SK-N-SH (cell line): ENCODE results near the gene ACIN1. TPM values are rescaled to one million over a fixed set of nuclear protein-coding genes. Genes with fewer than 3 reads are reported as not detected.

Experiments used
- CTCF ChIA-PET: fragments of 300-600, 350-600 bp; formaldehyde crosslinking; extraction: SDS; loops from one replicate; lab custom pipeline; 2021; lab: Yijun Ruan, JAX
- POLR2A ChIA-PET: fragments of 350-600 bp; sonication (Branson Sonifier 250); formaldehyde crosslinking; extraction: SDS; loops from one replicate; lab custom pipeline; 2020; ENCODE audit warnings: antibody characterized with exemption, inconsistent platforms; lab: Yijun Ruan, JAX
- DNase-seq: peaks from one replicate; pipeline ENCODE4 v3.0.0; 2012
- H2AFZ ChIP-seq: fragments of 200-600 bp; sonication (generic); 2 replicates; pipeline ENCODE4 v1.8.1; 2016; ENCODE audit warnings: antibody characterized with exemption, mild to moderate bottlenecking, low read depth
- H3F3A ChIP-seq: fragments of 200-600 bp; sonication (generic); replicated peaks from 2 replicates; pipeline ENCODE3; 2016; ENCODE audit warnings: antibody characterized with exemption, mild to moderate bottlenecking; ENCODE audit not compliant: insufficient read depth
- H3K27ac ChIP-seq, 2 experiments: fragments of 200-500 bp in 1 of 2; fragments of 200-600 bp in 1 of 2; sonication (Bioruptor generic) in 1 of 2; sonication (generic), shearing (Covaris generic) in 1 of 2; 2 replicates each; pipeline versions ENCODE4 v1.5.1 to v1.6.1; 2014 to 2016; ENCODE audit warnings: low read depth in 2 of 2, inconsistent platforms in 1 of 2, low read length in 1 of 2, mild to moderate bottlenecking in 1 of 2, mixed read lengths in 1 of 2
- H3K27me3 ChIP-seq: fragments of 200-600 bp; sonication (generic), shearing (Covaris generic); 2 replicates; pipeline ENCODE4 v1.6.1; 2016; ENCODE audit warnings: mixed run types; ENCODE audit not compliant: insufficient read depth
- H3K36me3 ChIP-seq, 2 experiments: fragments of 200-500 bp in 1 of 2; fragments of 200-600 bp in 1 of 2; sonication (Bioruptor generic) in 1 of 2; sonication (generic) in 1 of 2; replicated peaks in 1 of 2; 2 replicates each; pipeline versions ENCODE3 to v1.5.1; 2014 to 2016; ENCODE audit warnings: low read length in 1 of 2, mild to moderate bottlenecking in 1 of 2; ENCODE audit not compliant: insufficient read depth in 2 of 2, control insufficient read depth in 1 of 2
- H3K4me1 ChIP-seq, 2 experiments: fragments of 200-500 bp in 1 of 2; fragments of 200-600 bp in 1 of 2; sonication (Bioruptor generic) in 1 of 2; sonication (generic), shearing (Covaris generic) in 1 of 2; 2 replicates each; pipeline versions ENCODE4 v1.5.1 to v1.6.1; 2014 to 2016; ENCODE audit warnings: low read depth in 1 of 2, low read length in 1 of 2, mixed run types in 1 of 2; ENCODE audit not compliant: insufficient read depth in 2 of 2, control insufficient read depth in 1 of 2
- H3K4me2 ChIP-seq: fragments of 200-600 bp; sonication (generic), shearing (Covaris generic); 2 replicates; pipeline ENCODE4 v1.6.1; 2017; ENCODE audit warnings: mixed run types
- H3K4me3 ChIP-seq, 2 experiments: fragments of 200-500 bp in 1 of 2; fragments of 200-600 bp in 1 of 2; sonication (Bioruptor generic) in 1 of 2; sonication (generic), shearing (Covaris generic) in 1 of 2; 2 replicates each; pipeline versions ENCODE4 v1.5.1 to v1.8.1; 2014 to 2016; ENCODE audit warnings: low read depth in 2 of 2, inconsistent platforms in 1 of 2, low read length in 1 of 2, mild to moderate bottlenecking in 1 of 2, mixed read lengths in 1 of 2, moderate library complexity in 1 of 2
- H3K79me2 ChIP-seq: fragments of 200-600 bp; sonication (generic); 2 replicates; pipeline ENCODE4 v1.8.1; 2017; ENCODE audit warnings: mild to moderate bottlenecking; ENCODE audit not compliant: insufficient read depth
- H3K9ac ChIP-seq: fragments of 200-600 bp; sonication (generic); 2 replicates; pipeline ENCODE4 v1.6.1; 2017; ENCODE audit warnings: mixed run types
- H3K9me2 ChIP-seq: fragments of 200-600 bp; sonication (generic); 2 replicates; pipeline ENCODE4 v1.6.1; 2017; ENCODE audit warnings: mixed run types
- H3K9me3 ChIP-seq: fragments of 200-600 bp; sonication (generic); 2 replicates; pipeline ENCODE4 v1.6.1; 2017; ENCODE audit warnings: mixed run types, mild to moderate bottlenecking, moderate library complexity
- H4K20me1 ChIP-seq: fragments of 200-600 bp; sonication (generic); 2 replicates; pipeline ENCODE4 v1.6.1; 2017; ENCODE audit warnings: mild to moderate bottlenecking, mixed run types; ENCODE audit not compliant: insufficient read depth
- CHD2 ChIP-seq: fragments of 150-350 bp; IDR thresholded peaks from 2 replicates; pipeline ENCODE4 v1.6.1; 2018; ENCODE audit warnings: low read length; ENCODE audit not compliant: partially characterized antibody
- ELF1 ChIP-seq: IDR thresholded peaks from 2 replicates; pipeline ENCODE4 v1.4.0; 2012
- EP300 ChIP-seq, 2 experiments: IDR thresholded peaks; 2 replicates each; pipeline versions ENCODE4 v1.4.0 to v1.6.1; 2012; ENCODE audit warnings: borderline replicate concordance in 1 of 2, low read depth in 1 of 2, low read length in 1 of 2
- EZH2phosphoT487 ChIP-seq: fragments of 200-600 bp; sonication (generic); IDR thresholded peaks from 2 replicates; pipeline ENCODE4 v1.6.1; 2017; ENCODE audit warnings: low read depth, mixed run types, mild to moderate bottlenecking, antibody characterized with exemption, moderate library complexity, borderline replicate concordance
- FOXJ3 ChIP-seq: sonication (generic); formaldehyde crosslinking; IDR thresholded peaks from 2 replicates; pipeline ENCODE4 v1.5.1; 2020; ENCODE audit warnings: mild to moderate bottlenecking, missing genetic modification reagents
- GABPA ChIP-seq: IDR thresholded peaks from 2 replicates; pipeline ENCODE4 v1.4.0; 2012; ENCODE audit warnings: low read depth, mild to moderate bottlenecking
- IRF3 ChIP-seq: fragments of 150-350 bp; IDR thresholded peaks from 2 replicates; pipeline ENCODE4 v1.6.1; 2016; ENCODE audit warnings: mild to moderate bottlenecking, low read depth, low read length
- MAX ChIP-seq: IDR thresholded peaks from 2 replicates; pipeline ENCODE4 v1.4.0; 2012; ENCODE audit warnings: low read depth
- MEF2A ChIP-seq: IDR thresholded peaks from 2 replicates; pipeline ENCODE4 v1.4.0; 2012; ENCODE audit warnings: low read depth, borderline replicate concordance
- MXI1 ChIP-seq: IDR thresholded peaks from 2 replicates; pipeline ENCODE4 v1.6.1; 2012; ENCODE audit warnings: mild to moderate bottlenecking, low read depth, low read length, improper control_type of control experiment
- NFIC ChIP-seq: IDR thresholded peaks from 2 replicates; pipeline ENCODE4 v1.4.0; 2012; ENCODE audit warnings: borderline replicate concordance
- NRF1 ChIP-seq: IDR thresholded peaks from 2 replicates; pipeline ENCODE4 v1.6.1; 2012; ENCODE audit warnings: low read depth, mild to moderate bottlenecking, low read length
- RFX5 ChIP-seq: IDR thresholded peaks from 2 replicates; pipeline ENCODE4 v1.6.1; 2012; ENCODE audit warnings: mild to moderate bottlenecking, improper control_type of control experiment, low read length
- RXRA ChIP-seq: IDR thresholded peaks from 2 replicates; pipeline ENCODE4 v1.4.0; 2012; ENCODE audit warnings: low read depth, mild to moderate bottlenecking, borderline replicate concordance
- SIN3A ChIP-seq: IDR thresholded peaks from 2 replicates; pipeline ENCODE4 v1.6.1; 2012; ENCODE audit warnings: low read depth, mild to moderate bottlenecking, low read length, moderate library complexity, borderline replicate concordance
- SMC3 ChIP-seq: IDR thresholded peaks from 2 replicates; pipeline ENCODE4 v1.6.1; 2012; ENCODE audit warnings: low read depth, low read length, improper control_type of control experiment
- TAF1 ChIP-seq: IDR thresholded peaks from 2 replicates; pipeline ENCODE4 v1.6.1; 2012; ENCODE audit warnings: low read depth, mild to moderate bottlenecking, low read length, moderate library complexity, borderline replicate concordance
- TCF12 ChIP-seq: IDR thresholded peaks from 2 replicates; pipeline ENCODE4 v1.4.0; 2012
- TEAD4 ChIP-seq: IDR thresholded peaks from 2 replicates; pipeline ENCODE4 v1.4.0; 2012; ENCODE audit warnings: mild to moderate bottlenecking, borderline replicate concordance; ENCODE audit not compliant: insufficient read depth
- USF2 ChIP-seq: fragments of 150-350 bp; IDR thresholded peaks from 2 replicates; pipeline ENCODE4 v1.6.1; 2017; ENCODE audit warnings: antibody characterized with exemption, low read length, low read depth, borderline replicate concordance
- YY1 ChIP-seq: IDR thresholded peaks from 2 replicates; pipeline ENCODE4 v1.4.0; 2012; ENCODE audit warnings: low read depth, mild to moderate bottlenecking
- ZBTB33 ChIP-seq: IDR thresholded peaks from 2 replicates; pipeline ENCODE4 v1.4.0; 2012; ENCODE audit warnings: low read depth, borderline replicate concordance
- WGBS: methylation state at CpG from one replicate; pipeline ENCODE4 v1.1.6; 2017; ENCODE audit warnings: low lambda C conversion rate; 5-methylcytosine and 5-hydroxymethylcytosine counted together
- polyA plus RNA-seq, 3 experiments: library from polyadenylated mRNA; depleted of rRNA; stranded (reverse); fragments of >200 nt; gene quantifications; 2 replicates each; pipeline ENCODE4 v1.2.3, GENCODE V29; 2012

ACIN1 gene
- polyA plus RNA-seq, 1 of the 3 experiments (the other 2 are of a cell fraction) = 159 TPM

- Histone ChIP-seq H2AFZ (no peak overlapping the region), H4K20me1 (no peaks in the 10 kb centered on the region), H3K9me3 (no peaks in the 10 kb centered on the region), H3K27ac (no peak overlapping the region), H3K9me2 (no peaks in the 10 kb centered on the region), H3K4me2 (no peak overlapping the region), H3K4me3 (no peak overlapping the region), H3K4me1 (no peaks in the 10 kb centered on the region), H3K27me3 (peaks cover 6% of the 10 kb centered on the region; the same call in 1 of the 2 replicates), H3K36me3 (no peaks in the 10 kb centered on the region), H3K9ac (no peak overlapping the region), H3F3A (no peaks in the 10 kb centered on the region), H3K79me2 (no peaks in the 10 kb centered on the region)
- no peak for DNase-seq
- ChIA-PET POLR2A (no interaction called here), CTCF (interaction anchor here (1.7 to 1.9 kb wide), 2 partner anchors 10 to 55 kb away, joined by 9 to 10 read pairs; no protein-coding TSS in a partner anchor)
- no peak for TF ChIP-seq SMC3
- TF ChIP-seq YY1 = no peak
- no peak for TF ChIP-seq MEF2A
- TF ChIP-seq CHD2 = no peak
- TF ChIP-seq SIN3A = no peak
- TF ChIP-seq ELF1 = no peak
- no peak for TF ChIP-seq RFX5
- no peak for TF ChIP-seq NFIC
- TF ChIP-seq GABPA = no peak
- no peak for TF ChIP-seq IRF3
- no peak for TF ChIP-seq TCF12
- no peak for TF ChIP-seq MAX
- TF ChIP-seq USF2 = no peak
- no peak for TF ChIP-seq FOXJ3 (CRISPR knock-in tag)
- WGBS = 38% methylated on average over 4 of the region's 5 CpGs
These were observed 36.5 kb upstream of the ACIN1 start for GRCh38 chr14:23131482-23131881.

GRCh38 chr14:23130871-23131270 lies 35.9 kb upstream of the ACIN1 start:
- Histone ChIP-seq H3K27me3 (peaks cover 6% of the 10 kb centered on the region; the same call in 1 of the 2 replicates), H3K9me3 (no peaks in the 10 kb centered on the region), H3K4me1 (no peaks in the 10 kb centered on the region), H3K9ac (no peak overlapping the region), H3F3A (no peaks in the 10 kb centered on the region), H3K4me3 (no peak overlapping the region), H3K9me2 (no peaks in the 10 kb centered on the region), H3K27ac (no peak overlapping the region), H2AFZ (no peak overlapping the region), H3K4me2 (no peak overlapping the region), H3K79me2 (no peaks in the 10 kb centered on the region), H4K20me1 (no peaks in the 10 kb centered on the region), H3K36me3 (no peaks in the 10 kb centered on the region)
- 20% methylated on average over 3 of the region's 3 CpGs for WGBS
- ChIA-PET POLR2A (no interaction called here), CTCF (interaction anchor here (1.9 to 2.7 kb wide), 2 partner anchors 10 to 56 kb away, joined by 10 to 26 read pairs; no protein-coding TSS in a partner anchor)
- DNase-seq = no peak
- no peak for TF ChIP-seq TAF1
- TF ChIP-seq NFIC = no peak
- TF ChIP-seq EZH2phosphoT487 = no peak
- no peak for TF ChIP-seq ZBTB33
- TF ChIP-seq TEAD4 = no peak
- no peak for TF ChIP-seq RFX5
- TF ChIP-seq NRF1 = no peak
- no peak for TF ChIP-seq RXRA
- no peak for TF ChIP-seq MAX
- TF ChIP-seq MXI1 = no peak
- TF ChIP-seq GABPA = no peak
- no peak for TF ChIP-seq TCF12
- TF ChIP-seq ELF1 = no peak
- TF ChIP-seq MEF2A = no peak
- TF ChIP-seq EP300 (IDR thresholded peaks at IDR 0.05; ENCODE audit: borderline replicate concordance in 1 of 2, low read depth in 1 of 2, low read length in 1 of 2) = no peak
